ENCODE results near the gene ADAMTS13.

The ADAMTS13 gene

GRCh38 chr9:133490865-133491655, 68.9 kb downstream of the ADAMTS13 start:
- DNase-seq (ENCODE audit: low read depth), result no peak

GRCh38 chr9:133491656-133491925, 69.4 kb downstream of the ADAMTS13 start:
- no peak for DNase-seq (ENCODE audit: low read depth)

DNA sequence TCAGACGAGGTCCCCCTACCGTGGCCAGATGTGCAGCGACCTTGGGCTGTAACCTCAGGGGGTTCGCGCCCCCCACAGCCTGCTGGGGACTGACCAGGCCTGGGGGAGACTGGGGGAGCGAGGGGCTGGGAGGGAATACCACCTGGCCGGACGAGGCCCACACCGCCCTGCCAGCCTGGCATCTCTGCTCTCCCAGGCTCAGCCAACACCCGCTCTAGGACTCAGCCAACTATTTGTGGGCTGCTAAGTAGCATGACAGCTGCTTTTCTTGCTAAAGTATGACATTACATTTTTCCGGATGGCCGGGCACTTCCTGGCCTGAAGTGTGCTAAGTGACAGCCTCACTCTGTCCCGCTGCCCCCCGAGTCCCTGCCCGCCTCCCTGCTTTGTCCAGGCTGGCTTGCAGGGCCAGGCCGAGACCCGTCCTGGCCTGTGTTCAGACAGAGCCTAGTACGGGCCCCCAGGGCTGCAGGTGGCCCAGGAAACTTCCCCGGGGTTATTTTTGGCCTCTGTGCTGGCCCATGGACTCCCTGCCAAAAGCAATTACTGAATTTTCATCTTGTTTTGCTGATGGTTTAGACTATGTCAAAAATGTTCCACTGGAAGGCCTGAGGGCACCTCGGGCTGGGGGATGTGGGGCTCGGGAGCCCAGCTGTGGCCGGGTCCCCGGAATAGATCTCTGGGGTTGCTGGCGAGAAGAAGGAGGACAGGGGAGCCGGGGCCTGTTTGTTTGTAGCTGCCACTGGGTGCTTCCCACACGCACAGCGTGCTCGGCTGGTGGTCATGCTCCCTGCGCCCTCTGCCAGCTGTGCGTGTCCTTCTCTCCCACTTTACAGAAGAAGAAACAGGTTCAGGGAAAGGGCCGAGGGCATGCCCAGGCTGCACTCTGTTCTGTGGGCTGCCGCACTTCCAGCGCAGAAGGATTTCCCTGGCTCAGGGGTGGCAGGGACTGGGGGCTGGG, 70.2 kb downstream of the ADAMTS13 start:
- no peak for DNase-seq (ENCODE audit: low read depth)

DNA sequence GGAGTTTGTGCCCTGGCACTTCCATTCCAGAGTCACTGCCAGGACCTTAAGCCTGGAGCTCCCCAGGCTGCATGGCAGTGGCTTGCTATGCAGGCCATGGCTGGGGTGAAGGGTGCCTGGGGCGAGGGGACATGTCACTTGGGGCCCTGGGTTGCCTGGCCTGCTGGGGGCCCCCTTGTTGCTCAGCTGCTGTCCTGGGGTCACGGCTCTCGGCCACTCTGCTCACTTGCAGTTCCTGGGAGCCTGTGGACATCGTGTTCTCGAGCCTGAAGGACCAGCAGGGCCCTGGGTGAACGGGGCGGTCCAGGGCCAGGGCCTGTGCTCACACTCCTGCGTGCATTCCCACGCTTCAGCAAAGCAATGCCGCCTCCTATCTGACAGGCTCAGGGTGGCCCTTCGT, 71.3 kb downstream of the ADAMTS13 start:
- DNase-seq (ENCODE audit: low read depth), result no peak

DNA sequence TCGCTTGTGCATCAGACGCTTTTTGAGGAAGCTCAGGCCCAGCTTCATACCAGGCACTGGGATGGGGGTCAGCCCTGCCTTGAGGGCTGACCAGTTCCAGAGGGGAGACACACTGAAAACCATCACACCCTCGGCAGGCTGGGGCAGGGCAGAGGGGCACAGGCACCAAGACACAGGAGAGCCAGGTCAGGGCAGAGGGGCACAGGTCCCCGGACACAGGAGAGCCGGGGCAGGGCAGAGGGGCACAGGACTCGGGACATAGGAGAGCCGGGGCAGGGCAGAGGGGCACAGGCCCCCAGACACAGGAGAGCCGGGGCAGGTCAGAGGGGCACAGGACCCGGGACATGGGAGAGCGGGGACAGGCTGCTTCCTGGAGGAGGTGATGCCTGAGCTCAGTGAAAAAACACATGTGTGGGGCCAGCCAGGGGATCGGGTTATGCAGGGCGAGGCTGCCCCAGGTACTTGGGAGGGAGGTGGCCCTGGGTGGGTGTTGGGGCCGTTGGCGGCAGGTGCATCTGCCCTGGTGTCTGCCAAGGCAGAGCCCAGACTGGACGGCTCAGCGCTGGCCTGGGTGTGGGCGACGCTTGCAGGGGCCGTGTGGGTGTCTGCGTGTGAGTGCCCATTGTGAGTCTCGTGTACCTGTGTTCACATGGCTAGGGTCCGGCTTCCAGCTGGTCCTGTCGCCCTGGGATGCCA, 71.8 kb downstream of the ADAMTS13 start:
- DNase-seq (ENCODE audit: low read depth), result no peak

GRCh38 chr9:133494636-133495326, 72.6 kb downstream of the ADAMTS13 start:
- no peak for DNase-seq (ENCODE audit: low read depth)

DNA sequence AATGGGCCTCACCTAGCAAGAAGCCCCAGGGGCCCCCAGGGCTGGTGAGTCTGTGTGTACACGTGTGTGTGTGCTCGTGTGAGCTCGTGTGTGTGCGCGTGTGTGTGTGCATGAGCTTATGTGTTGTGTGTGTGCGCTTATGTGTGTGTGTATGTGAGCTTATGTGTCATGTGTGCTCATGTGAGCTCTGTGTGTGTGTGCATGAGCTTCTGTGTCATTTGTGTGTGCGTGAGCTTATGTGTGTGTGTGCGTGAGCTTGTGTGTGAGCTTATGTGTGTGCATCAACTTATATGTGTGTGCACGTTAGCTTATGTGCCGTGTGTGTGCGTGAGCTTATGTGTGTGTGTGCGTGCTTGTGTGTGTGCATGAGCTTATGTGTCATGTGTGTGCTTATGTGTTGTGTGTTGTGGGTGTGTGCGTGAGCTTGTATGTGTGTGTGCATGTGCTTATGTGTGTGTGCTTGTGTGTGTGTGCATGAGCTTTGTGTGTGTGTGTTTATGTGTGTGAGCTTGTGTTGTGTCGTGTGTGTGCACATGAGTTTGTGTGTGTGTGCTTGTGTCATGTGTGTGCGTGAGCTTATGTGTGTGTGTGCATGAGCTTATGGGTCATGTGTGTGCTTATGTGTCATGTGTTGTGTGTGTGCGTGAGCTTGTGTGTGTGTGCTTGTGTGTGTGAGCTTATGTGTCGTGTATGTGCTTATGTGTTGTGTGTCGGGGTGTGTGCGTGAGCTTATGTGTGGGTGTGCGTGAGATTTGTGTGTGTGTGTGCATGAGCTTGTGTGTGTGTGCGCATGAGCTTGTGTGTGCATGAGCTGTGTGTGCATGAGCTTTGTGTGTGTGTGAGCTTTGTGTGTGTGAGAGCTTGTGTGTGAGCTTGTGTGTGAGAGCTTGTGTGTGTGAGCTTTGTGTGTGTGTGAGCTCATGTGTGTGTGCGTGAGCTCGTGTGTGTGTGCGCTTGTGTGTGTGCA, 73.4 kb downstream of the ADAMTS13 start:
- no peak for DNase-seq (ENCODE audit: low read depth)

GRCh38 chr9:133496861-133497842, 75.0 kb downstream of the ADAMTS13 start:
- no peak for DNase-seq (ENCODE audit: low read depth)

GRCh38 chr9:133499132-133499891, 77.1 kb downstream of the ADAMTS13 start:
- no peak for DNase-seq (ENCODE audit: low read depth)

DNA sequence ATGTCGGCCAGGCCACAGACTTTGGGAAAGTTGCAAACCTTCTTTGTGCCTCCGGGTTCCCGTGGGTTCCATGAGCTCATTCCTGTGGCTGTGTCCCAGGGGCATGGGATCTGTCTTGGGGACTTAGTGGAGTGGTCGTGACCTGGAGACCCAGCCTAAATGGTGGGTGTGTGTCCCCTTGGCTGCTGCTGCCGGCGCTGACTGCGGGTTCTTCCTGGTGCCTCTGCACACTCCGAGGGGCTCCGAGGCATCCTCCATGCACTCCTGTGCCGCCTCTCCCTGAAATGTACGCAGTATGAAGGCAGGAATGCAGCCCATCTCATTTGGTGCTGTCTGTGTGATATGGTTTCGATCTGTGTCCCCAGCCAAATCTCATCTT, 77.7 kb downstream of the ADAMTS13 start:
- no peak for DNase-seq (ENCODE audit: low read depth)

GRCh38 chr9:133502112-133502511, 79.9 kb downstream of the ADAMTS13 start:
- DNase-seq (ENCODE audit: low read depth), result no peak

DNA sequence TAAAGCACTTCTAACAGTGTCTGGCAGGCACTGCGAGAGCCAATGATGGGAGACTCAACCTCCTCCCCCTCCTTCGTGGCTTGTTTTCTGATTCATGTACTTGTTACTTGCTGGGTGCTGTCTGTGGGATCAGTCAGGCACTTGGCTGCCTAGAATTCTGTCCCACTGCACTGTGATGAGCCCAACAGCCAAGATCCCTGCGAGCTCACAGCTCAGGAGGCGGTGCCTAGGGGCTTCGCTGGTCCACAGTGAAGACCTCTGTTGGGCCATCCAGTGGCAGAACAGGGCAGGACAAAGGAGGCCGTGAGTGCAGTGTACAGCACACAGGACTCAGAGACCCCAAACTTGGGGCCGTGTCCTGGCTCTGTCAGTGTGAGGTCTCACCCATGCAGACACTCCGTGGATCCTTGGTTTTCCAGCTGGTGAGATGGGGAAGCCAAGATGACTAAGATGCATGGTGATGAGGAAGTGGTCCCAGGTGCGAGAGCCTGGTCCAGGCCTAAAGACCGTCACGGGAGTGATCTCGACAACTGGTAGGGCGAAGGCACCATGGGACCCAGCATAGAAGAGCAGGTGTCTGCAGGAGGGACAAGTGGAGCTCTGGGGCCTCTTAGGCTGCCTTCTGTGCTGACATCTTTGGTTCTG, 83.1 kb downstream of the ADAMTS13 start:
- no peak for DNase-seq (ENCODE audit: low read depth)

GRCh38 chr9:133505901-133506652, 83.9 kb downstream of the ADAMTS13 start:
- no peak for DNase-seq (ENCODE audit: low read depth)

DNA sequence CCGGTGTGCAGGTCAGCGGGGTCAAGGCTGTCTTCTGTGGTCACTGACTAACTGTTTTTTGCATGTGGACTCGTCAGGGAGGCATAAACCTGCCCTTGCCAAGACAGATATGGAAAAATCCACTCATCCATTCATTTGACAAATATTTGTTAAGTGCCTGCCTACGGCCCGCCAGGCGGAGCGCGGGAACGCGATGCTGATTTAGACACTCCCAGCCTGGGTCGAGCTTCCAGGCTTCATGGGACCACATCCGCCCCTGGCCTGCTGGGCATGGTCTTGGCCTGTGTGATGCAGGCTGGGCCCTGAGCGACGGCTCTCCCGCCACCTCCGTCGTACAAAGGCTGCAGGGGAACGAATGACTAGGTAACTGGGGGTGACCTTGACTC, 84.5 kb downstream of the ADAMTS13 start:
- no peak for DNase-seq (ENCODE audit: low read depth)

- DNase-seq (ENCODE audit: low read depth), result no peak
Observed at GRCh38 chr9:133507246-133507965, 85.2 kb downstream of the ADAMTS13 start.

- no peak for DNase-seq (ENCODE audit: low read depth)
Observed at GRCh38 chr9:133508046-133508445, 85.9 kb downstream of the ADAMTS13 start.

Measured in stimulated activated CD8-positive, alpha-beta memory T cell treated with anti-CD3 and anti-CD28 coated beads, Interleukin-7, amount 100 ng/mL, for 24 hours (primary cell).